ENCODE measurements around the gene ADM. TPM values are rescaled to one million over a fixed set of nuclear protein-coding genes. Genes with fewer than 3 reads are reported as not detected.

ADM gene
- total RNA-seq, 2 experiments from 2014 or later = 1.5 to 2.1 TPM

DNA sequence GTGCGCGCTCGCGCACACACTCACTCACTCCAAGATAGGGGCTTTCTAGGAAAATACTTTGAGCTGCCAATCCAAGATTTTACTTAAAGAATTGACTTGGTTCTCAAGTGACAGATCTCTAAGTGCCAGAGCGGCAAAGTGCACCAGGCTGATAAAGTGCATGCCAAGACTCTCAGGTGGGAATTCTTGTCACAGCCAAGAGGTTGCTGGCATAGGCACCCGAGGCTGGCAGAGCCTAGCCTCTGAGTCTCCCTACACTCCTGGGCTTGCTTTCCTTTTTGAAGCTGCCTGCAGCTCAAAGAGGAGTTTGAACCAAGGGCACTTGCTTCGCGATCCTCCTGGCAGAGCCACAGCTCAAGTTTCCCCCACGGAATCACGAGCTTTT lies 2.5 kb upstream of the ADM start:
- peaks cover 36% of the 10 kb centered on the region for H3K4me1 Mint-ChIP-seq
- peaks cover 16% of the 10 kb centered on the region for H3K36me3 Mint-ChIP-seq
- H3K4me3 Mint-ChIP-seq = peak overlapping the region; percentile 96
- H3K27ac Mint-ChIP-seq = no peak overlapping the region
- H3K9me3 Mint-ChIP-seq = no peaks in the 10 kb centered on the region
- no peak for DNase-seq
- H3K27me3 Mint-ChIP-seq = peaks cover 69% of the 10 kb centered on the region

DNA sequence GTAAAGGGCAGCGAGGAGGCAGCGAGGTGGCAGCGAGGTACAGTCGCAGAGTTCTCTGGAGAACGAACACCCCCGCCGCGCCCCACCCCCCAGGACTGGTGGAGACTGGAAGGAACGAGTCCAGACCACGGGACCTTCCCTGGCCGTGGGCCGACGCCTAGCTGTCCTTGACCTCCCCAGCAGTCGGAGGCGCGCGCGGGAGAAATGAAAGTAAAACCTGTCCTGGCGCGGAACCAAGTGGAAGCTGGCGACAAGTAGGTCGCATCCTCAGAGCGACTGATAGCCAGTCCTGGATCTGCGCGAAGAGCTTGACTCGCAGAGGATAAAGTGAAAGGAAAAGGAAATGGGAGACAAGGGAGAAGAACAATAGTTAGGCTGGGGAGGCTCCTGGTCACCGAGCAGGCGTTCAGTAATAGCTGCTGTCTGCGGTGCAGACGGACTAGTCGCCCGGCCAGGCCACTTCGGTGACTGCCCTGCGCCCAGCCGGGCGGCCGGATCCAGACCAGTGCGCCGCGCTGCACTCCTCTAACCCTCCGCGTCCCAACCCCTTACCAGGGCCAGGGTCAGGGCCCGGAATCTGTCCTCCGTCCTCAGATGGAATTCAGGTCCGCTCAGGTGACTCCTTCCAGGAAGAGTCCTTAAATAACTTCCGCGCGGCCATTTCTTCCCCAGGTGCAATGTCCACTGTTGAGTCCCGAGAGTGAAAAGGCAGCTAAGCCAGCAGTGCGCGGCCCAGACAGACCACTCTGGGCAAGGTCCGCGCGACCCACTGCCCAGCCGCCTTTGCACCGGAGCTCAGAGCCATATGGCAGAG lies 1.9 kb upstream of the ADM start:
- Mint-ChIP-seq H3K9me3 (no peaks in the 10 kb centered on the region), H3K27me3 (peaks cover 65% of the 10 kb centered on the region), H3K4me3 (peak overlapping the region; percentile 96), H3K36me3 (peaks cover 16% of the 10 kb centered on the region), H3K27ac (peak overlapping the region; percentile 69), H3K4me1 (peaks cover 31% of the 10 kb centered on the region)
- peak; percentile 66 for DNase-seq

DNA sequence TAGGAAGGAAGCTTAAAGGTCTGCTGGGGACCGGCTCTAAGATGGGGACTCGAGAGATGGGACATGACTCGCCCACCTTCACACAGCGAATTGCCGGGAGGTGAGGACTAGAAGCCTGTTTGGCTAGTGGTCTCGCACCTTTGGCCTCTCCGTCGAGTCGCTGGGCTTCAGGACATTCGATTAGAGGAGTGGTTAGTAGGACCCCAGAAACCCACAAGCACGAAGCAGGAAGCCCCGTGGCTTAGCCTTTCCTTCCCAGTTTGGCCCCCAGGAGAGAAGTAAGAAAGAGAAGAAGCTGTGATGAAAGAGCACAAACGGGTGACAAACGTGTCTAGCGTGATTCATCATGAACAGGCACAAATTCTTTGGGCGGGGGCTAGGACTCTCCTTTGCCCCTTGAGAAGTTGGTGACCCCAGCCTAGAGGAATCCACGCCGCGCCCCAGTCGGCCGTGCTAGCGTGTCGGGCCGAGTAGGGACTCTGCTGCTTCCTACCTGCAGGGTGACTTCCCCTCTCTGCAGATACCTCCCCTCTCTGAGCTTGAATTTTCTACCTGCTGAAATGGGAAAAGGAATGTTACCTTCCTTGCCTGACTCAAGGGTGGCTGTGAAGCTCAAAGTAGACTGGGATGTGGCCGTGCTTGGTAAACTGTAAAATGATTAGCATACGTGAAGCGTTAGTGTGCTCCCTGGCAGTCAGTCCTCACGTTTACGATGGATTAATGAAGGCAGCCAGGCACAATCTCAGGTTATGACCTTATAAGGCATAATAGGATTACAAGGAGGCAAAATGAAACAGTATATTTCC lies 1.1 kb upstream of the ADM start:
- no peak for DNase-seq
- Mint-ChIP-seq H3K27me3 (peaks cover 71% of the 10 kb centered on the region), H3K9me3 (no peaks in the 10 kb centered on the region), H3K36me3 (peaks cover 16% of the 10 kb centered on the region), H3K4me1 (peaks cover 30% of the 10 kb centered on the region), H3K27ac (peak overlapping the region; percentile 69), H3K4me3 (peak overlapping the region; percentile 96)

DNA sequence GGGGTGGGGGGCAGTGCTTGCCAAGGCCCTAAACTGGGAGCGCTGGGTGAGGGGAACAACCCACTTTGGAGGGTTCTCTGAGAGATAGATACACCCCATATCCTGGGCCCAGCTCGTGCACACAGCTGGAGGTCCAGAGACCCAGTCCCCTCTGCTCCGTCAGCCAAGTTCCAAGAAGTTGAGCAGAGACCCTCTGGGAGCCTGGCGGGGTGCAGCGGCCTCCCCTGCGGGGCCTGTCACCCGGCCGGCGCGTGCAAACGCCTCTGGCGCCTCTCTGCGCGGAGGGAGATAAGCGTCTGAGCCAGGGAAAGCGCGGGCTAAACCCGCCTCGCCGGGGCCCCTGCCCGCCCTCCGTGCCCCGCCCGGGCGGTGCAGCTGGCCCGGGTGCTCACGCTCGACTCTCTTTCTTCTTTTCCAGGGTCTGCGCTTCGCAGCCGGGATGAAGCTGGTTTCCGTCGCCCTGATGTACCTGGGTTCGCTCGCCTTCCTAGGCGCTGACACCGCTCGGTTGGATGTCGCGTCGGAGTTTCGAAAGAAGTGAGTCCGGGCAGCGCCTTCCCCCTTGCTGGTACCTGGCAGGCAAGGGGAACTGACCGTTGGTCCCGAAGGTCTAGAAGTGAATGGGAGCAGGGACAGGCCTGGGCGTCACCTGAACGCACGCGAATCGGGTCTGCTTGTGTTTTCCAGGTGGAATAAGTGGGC lies 540 bp downstream of the ADM start:
- peak overlapping the region; percentile 96 for H3K4me3 Mint-ChIP-seq
- H3K27me3 Mint-ChIP-seq = peaks cover 77% of the 10 kb centered on the region
- H3K36me3 Mint-ChIP-seq = peaks cover 19% of the 10 kb centered on the region
- H3K27ac Mint-ChIP-seq = no peak overlapping the region
- H3K4me1 Mint-ChIP-seq = peaks cover 38% of the 10 kb centered on the region
- DNase-seq = no peak
- no peaks in the 10 kb centered on the region for H3K9me3 Mint-ChIP-seq

DNA sequence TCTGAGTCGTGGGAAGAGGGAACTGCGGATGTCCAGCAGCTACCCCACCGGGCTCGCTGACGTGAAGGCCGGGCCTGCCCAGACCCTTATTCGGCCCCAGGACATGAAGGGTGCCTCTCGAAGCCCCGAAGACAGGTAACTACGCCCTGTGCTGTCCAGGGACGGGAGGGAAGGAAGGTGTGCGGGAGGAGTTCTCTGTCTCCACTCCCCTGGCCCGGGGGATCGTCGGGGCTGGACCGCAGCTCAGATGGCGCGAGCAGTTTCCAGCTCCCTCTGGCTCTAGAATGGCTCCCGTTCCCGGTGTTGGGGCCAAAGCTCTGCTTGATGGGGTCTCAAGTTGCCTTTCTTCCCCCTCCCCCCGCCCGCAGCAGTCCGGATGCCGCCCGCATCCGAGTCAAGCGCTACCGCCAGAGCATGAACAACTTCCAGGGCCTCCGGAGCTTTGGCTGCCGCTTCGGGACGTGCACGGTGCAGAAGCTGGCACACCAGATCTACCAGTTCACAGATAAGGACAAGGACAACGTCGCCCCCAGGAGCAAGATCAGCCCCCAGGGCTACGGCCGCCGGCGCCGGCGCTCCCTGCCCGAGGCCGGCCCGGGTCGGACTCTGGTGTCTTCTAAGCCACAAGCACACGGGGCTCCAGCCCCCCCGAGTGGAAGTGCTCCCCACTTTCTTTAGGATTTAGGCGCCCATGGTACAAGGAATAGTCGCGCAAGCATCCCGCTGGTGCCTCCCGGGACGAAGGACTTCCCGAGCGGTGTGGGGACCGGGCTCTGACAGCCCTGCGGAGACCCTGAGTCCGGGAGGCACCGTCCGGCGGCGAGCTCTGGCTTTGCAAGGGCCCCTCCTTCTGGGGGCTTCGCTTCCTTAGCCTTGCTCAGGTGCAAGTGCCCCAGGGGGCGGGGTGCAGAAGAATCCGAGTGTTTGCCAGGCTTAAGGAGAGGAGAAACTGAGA lies 1.4 kb downstream of the ADM start:
- H3K27me3 Mint-ChIP-seq = peaks cover 72% of the 10 kb centered on the region
- no peak for DNase-seq

DNA sequence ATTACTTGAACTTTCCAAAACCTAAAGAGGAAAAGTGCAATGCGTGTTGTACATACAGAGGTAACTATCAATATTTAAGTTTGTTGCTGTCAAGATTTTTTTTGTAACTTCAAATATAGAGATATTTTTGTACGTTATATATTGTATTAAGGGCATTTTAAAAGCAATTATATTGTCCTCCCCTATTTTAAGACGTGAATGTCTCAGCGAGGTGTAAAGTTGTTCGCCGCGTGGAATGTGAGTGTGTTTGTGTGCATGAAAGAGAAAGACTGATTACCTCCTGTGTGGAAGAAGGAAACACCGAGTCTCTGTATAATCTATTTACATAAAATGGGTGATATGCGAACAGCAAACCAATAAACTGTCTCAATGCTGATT lies 2.1 kb downstream of the ADM start:
- H3K27me3 Mint-ChIP-seq = peaks cover 71% of the 10 kb centered on the region
- H3K4me1 Mint-ChIP-seq = peaks cover 38% of the 10 kb centered on the region

More for the DNA sequence above, 1.4 kb downstream of the ADM start:
- no peaks in the 10 kb centered on the region for H3K9me3 Mint-ChIP-seq
- no peak overlapping the region for H3K27ac Mint-ChIP-seq
- peaks cover 19% of the 10 kb centered on the region for H3K36me3 Mint-ChIP-seq
- H3K4me3 Mint-ChIP-seq = peak overlapping the region; percentile 96
- H3K4me1 Mint-ChIP-seq = peaks cover 38% of the 10 kb centered on the region

DNA sequence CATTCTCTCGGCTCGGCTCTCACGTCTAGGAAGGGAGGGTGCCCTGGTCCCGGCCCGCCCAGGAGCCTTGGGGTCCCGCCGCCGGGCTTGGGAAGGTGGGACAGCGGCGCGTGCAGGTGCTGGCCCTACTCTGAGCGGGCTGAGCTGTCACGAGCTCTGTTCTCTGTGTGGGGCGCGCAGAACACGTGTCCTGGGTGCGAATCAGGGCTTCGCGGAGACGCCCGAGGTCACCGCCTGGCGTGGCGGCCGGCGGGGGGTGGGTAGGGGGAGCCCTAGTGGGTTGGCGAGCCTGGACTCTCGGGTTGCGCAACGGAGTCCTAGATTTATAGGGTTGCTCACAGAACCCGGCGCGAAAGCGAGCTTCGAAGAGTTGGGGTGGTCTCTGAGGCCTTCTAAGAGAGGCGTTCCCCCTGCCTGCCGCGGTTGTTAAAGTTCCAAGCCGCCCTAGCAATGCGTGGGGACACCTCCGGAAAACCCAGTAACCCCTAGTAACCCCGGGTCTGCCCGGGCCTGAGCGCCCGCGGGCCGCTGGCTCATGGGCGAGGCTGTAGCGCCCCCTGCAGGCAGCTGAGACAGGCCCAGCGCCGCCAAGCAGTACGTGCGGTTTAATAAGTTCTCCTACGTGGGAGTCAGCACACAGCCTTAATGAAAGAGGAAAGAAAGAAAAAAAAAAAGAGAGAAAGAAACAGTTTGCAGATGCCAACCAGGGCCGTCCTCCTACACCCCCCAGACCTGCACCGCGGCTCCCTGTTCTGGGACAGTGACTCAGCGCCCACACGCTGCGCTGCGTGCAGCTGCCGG lies 2.7 kb downstream of the ADM start:
- Mint-ChIP-seq H3K36me3 (peaks cover 20% of the 10 kb centered on the region), H3K27ac (peak overlapping the region; percentile 91), H3K9me3 (no peaks in the 10 kb centered on the region), H3K27me3 (peaks cover 73% of the 10 kb centered on the region), H3K4me1 (peaks cover 38% of the 10 kb centered on the region), H3K4me3 (peak overlapping the region; percentile 96)
- peak; percentile 90 for DNase-seq

More for the DNA sequence above, 2.1 kb downstream of the ADM start:
- peaks cover 19% of the 10 kb centered on the region for H3K36me3 Mint-ChIP-seq
- no peak overlapping the region for H3K27ac Mint-ChIP-seq
- peak overlapping the region; percentile 96 for H3K4me3 Mint-ChIP-seq
- DNase-seq = no peak
- no peaks in the 10 kb centered on the region for H3K9me3 Mint-ChIP-seq

DNA sequence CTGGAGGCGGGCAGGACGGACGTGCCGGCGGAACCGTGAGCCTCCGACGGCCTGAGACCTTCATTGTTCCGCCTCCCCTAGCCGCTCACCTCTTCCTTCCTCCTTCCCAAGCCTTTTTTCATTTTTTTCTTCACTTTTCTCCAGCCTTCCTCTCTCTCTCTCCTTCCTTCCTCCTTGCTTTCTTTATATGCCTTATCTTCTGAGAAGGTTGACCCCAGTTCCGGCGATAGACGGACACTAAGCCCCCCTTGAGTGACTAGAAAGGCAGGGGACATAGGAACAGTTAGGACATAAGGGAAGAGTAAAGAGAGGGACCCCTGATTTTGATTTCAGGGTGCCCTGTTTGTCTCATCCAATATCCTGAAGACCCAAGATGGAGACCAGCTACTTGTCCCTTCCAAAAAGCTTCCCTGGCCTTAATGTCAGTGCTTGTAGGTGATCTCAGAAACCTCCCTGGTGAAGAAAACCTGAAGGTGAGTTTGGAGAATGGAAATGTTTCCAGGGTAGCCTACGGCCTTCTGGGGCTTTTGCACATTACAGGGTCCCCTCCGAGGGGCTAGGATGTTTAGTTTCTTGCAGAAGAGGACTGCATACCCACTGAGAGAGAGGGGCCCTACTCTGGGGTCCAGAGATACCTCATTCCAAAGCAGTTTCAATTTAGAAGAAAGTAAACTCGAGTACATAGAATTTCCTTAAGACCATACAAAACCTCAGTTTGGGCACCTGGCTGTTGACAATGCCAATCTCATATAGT lies 3.5 kb downstream of the ADM start:
- no peak for DNase-seq
- Mint-ChIP-seq H3K27ac (peak overlapping the region; percentile 91), H3K27me3 (peaks cover 72% of the 10 kb centered on the region), H3K4me3 (peak overlapping the region; percentile 96), H3K36me3 (peaks cover 18% of the 10 kb centered on the region), H3K4me1 (peaks cover 32% of the 10 kb centered on the region), H3K9me3 (no peaks in the 10 kb centered on the region)

DNA sequence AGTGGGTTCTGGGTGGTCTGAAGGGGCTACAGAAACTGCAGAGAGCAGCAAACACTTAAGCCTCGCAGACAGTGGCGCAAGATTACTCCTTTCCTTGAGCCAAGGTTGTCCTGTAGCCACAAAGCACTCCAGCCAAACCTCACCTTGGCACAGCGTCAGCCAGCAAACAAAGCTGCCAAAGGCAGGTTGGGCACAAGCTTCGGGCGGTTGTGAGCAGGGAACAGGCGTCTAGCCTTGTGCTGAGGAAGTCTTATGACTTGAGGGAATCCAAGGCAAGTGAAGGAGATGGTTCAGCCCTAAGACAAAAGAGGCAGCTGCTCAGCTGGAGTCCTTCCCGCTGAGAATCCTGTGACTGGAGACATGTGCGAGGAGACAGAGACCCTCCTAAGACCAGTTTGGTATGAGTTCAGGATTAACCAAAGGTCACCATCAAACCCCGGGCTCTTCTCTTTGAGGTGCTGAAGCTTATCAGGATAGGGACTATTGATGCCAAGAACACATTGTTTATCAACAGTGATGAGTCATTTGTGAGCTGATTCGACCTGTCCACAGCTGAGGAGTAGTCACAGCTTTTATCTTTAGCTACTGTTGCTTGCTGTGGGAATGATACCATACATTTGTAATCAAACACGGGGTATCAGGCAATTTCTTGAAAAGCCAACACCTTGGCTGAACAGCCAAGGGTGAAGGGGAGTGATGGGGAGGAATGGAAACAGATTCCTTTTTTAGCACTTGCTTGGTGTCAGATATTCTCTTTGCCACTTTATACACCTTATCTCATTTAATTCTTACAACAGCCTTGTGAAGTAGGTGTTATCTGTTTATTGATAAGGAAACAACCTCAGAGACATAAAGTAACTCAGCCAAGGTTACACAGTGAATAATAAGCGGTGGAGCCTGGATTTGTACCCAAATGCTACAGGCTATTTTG lies 4.6 kb downstream of the ADM start:
- Mint-ChIP-seq H3K27ac (no peak overlapping the region), H3K36me3 (peaks cover 18% of the 10 kb centered on the region), H3K9me3 (no peaks in the 10 kb centered on the region), H3K27me3 (peaks cover 65% of the 10 kb centered on the region), H3K4me3 (peak overlapping the region; percentile 96), H3K4me1 (peaks cover 24% of the 10 kb centered on the region)
- no peak for DNase-seq

DNA sequence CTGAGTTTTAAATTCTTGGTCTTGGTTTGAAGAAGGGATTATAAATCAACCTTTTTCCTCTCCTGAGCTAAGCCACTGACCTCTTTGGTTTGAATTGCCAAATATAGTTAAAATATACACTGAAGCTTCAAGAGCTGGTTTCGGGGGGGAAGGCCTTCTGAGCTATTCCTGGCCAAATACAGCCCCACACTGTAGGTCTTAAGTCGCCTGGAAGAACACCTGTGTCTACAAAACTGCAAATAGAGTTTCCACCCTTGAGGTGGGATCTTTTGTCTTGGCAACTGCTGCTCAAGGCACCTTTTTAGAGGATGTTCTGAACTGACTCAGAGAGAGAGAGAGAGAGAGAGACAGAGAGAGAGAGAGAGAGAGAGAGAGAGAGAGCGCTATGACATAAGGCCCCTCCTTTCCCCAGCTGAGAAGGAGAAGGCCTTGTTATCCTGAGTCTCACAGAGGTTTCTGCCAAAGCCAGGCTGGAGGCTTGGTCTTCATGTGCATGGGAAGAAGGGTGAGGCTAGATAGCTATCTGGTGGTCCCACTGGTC lies 5.5 kb downstream of the ADM start:
- Mint-ChIP-seq H3K4me3 (no peak overlapping the region), H3K27me3 (peaks cover 63% of the 10 kb centered on the region), H3K36me3 (peaks cover 18% of the 10 kb centered on the region), H3K4me1 (peaks cover 22% of the 10 kb centered on the region), H3K27ac (no peak overlapping the region), H3K9me3 (no peaks in the 10 kb centered on the region)
- DNase-seq = no peak

DNA sequence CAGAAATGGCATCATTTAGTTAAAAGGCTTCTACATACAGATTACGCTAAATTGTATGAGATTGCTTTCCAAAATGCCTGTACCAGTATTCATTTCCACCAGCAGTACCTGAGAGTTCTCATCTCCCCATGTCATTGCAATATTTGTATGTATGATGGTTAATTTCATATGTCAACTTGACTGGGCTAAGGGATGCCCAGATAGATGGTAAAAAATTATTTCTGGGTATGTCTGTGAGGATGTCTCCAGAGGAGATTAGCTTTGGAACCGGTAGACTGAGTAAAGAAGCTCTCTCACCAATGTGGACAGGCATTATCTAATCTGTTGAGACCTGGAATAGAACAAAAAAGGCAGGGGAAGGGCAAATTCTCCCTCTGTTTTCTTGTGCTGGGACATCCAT lies 6.9 kb downstream of the ADM start:
- Mint-ChIP-seq H3K27ac (no peak overlapping the region), H3K4me3 (no peak overlapping the region), H3K9me3 (no peaks in the 10 kb centered on the region), H3K36me3 (peaks cover 6% of the 10 kb centered on the region), H3K27me3 (peaks cover 59% of the 10 kb centered on the region), H3K4me1 (peaks cover 19% of the 10 kb centered on the region)
- no peak for DNase-seq
